Tibial nerve (tissue), 3 donors: ENCODE results near the gene TSR3.

ENCODE experiments used
- POLR2A ChIP-seq, 2 donors: fragments of 450-650 bp; IDR thresholded peaks; one replicate each; pipeline ENCODE4 v1.6.1; 2017; ENCODE audit warnings: antibody characterized with exemption in 2 of 2, mild to moderate bottlenecking in 2 of 2, moderate library complexity in 2 of 2
- TF ChIP-seq, protein P1 (sequence below), 5 experiments: fragments of 200-600 bp in 3 of 5; fragments of 450-650 bp in 2 of 5; sonication (generic) in 3 of 5; IDR thresholded peaks; one replicate each; pipeline ENCODE4 v1.5.1; 2016 to 2019; ENCODE audit warnings: antibody characterized with exemption in 5 of 5, mild to moderate bottlenecking in 3 of 5, moderate library complexity in 2 of 5

GRCh38 chr16:1323296-1324239, 28.1 kb downstream of the TSR3 start:
- TF ChIP-seq, protein P1, sequence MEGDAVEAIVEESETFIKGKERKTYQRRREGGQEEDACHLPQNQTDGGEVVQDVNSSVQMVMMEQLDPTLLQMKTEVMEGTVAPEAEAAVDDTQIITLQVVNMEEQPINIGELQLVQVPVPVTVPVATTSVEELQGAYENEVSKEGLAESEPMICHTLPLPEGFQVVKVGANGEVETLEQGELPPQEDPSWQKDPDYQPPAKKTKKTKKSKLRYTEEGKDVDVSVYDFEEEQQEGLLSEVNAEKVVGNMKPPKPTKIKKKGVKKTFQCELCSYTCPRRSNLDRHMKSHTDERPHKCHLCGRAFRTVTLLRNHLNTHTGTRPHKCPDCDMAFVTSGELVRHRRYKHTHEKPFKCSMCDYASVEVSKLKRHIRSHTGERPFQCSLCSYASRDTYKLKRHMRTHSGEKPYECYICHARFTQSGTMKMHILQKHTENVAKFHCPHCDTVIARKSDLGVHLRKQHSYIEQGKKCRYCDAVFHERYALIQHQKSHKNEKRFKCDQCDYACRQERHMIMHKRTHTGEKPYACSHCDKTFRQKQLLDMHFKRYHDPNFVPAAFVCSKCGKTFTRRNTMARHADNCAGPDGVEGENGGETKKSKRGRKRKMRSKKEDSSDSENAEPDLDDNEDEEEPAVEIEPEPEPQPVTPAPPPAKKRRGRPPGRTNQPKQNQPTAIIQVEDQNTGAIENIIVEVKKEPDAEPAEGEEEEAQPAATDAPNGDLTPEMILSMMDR (IDR thresholded peaks at IDR 0.05): no peak
- TF ChIP-seq POLR2A (IDR thresholded peaks at IDR 0.05): no peak
